GM18858 (cell line): ENCODE results near the gene FAM181B.

Experiments
- ATAC-seq: cut with Tn5 transposase; IDR thresholded peaks from one replicate; pipeline ENCODE4 v1.9.1; 2021; ENCODE audit not compliant: unreplicated experiment

The FAM181B gene

DNA sequence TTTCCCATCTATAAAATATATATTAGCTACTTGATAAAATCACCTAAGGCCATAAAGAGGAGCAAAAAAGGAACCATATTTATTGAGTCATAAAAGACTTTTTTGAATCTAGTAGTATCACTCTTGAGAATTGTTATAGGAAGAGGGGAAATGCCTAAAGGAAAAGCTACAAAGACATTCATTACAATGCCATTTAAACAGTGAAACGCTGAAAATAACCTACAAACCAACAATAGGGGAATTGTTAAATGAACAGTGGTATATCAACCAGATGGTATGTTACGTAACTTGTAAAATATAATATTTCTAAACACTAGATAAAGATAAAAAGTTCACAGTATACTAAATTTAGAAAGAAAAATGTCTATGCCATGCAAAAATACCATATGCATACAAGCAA is 47.5 kb downstream of the FAM181B start:
- no peak for ATAC-seq

DNA sequence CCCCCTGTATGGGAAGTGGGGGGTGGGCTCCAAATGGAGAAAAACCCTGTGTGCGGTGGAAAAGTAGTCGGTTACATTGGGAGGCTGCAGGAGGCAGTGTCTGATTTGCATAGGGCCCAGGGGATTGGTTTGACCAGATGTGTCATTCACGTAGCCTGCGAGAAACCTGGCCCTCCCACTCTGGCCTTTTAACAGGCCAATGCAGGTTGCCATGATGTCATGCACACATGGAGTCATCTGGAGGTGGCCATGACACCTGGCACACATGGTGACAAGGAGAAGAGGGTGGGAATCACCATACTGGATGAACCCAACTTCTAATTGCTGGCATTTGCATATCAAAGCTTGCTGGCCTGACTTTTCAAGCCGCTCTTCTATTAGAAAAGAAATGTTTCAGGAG is 50.6 kb downstream of the FAM181B start:
- no peak for ATAC-seq

DNA sequence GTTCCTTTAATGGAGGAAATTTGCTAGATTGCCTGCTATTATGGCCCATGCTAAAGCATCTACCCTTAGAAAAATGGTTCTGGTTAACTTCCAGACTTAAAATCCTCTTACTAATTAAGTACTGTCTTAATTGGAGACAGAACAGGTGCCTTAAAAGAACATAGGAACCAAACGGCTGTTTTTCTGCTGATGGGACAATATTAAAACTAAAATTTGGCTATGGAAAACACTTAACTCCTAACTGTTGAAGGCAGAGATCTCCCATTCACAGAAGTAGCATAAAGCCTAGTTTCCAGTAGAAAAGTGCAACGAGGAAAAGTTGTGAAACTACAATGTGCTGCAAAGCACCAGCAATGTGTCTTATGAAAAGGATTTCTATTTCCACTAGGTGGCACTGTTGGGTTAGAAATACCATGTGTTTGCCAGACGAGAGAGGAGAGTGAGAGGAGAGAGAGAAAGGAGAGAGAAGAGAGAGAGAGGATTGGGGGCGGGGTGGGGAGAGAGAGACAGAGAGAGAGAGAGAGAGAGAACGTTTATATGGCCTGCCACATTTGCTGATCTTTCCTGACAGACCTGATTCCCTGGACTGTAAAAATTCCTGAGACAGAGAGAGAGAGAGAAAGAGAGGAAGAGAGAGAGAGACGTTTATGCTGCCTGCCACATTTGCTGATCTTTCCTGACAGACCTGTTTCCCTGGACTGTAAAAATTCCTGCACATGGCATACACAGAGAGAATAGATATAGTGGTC is 51.5 kb downstream of the FAM181B start:
- peak; percentile 88 for ATAC-seq

DNA sequence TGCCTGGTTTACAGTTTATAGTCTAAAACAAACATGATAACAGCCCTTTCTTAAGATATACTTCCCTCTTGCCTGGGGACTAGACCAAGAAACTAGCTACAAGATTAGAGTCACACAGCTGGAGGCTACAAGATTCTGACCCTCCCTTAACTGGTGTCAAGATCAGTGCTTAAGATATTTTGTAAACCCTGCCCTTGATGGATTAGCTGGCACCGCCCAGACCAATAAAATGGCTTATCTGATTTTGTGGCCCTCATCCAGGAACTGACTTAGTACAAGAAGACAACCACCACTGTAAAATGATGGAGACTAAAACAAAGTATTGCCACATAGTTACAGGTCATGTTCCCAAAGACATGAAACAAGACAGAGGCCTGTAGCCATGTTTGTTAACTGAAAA is 53.4 kb downstream of the FAM181B start:
- ATAC-seq, result no peak
